ENCODE data around the gene HHATL. TPM values are rescaled to one million over a fixed set of nuclear protein-coding genes. Genes with fewer than 3 reads are reported as not detected.

HHATL gene
- total RNA-seq, 2 donors from 2014 or later, result 1.9 to 5.5 TPM

- H3K27ac ChIP-seq, result no peak overlapping the region
- no peaks in the 10 kb centered on the region for H3K36me3 ChIP-seq
- no peak for DNase-seq (ENCODE audit: low spot score)
These were observed 32.5 kb downstream of the HHATL start for GRCh38 chr3:42670051-42670576.

DNA sequence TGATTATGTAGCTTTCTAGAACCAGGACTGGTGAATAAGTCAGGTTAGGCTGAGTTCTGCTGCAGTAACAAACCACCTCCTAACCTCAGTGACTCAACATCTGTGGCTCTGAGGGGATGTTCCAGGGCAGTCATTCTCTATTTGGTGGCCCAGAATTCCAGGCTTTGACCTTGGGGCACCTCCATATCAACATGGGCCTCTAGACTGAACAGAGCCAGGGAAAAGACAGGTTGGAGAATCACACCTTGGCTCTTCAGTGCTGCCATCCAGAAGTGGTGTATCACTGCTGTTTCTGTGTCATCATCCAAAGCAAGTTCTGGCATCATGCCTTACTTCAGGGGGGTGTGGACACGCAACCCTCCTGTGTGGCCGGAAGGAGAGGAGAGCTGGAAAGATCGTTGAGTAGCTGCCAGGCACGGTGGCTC, 33.8 kb downstream of the HHATL start:
- no peaks in the 10 kb centered on the region for H3K4me1 ChIP-seq (replicated peaks)
- intact Hi-C loops (cut with DNase I), result no loop called here

More at GRCh38 chr3:42670051-42670576, 32.5 kb downstream of the HHATL start:
- Histone ChIP-seq H3K4me3 (no peak overlapping the region), H3K4me1 (replicated peaks) (no peaks in the 10 kb centered on the region), H3K9me3 (no peaks in the 10 kb centered on the region), H3K27me3 (replicated peaks; ENCODE audit: insufficient read depth) (no peaks in the 10 kb centered on the region)
- intact Hi-C loops (cut with DNase I), result no loop called here
- WGBS, result 64% methylated on average over 7 of the region's 7 CpGs
- TF ChIP-seq POLR2A (IDR thresholded peaks at IDR 0.05) (no peak), POLR2AphosphoS5 (IDR thresholded peaks at IDR 0.05) (no peak), CTCF (IDR thresholded peaks at IDR 0.05) (no peak)

DNA sequence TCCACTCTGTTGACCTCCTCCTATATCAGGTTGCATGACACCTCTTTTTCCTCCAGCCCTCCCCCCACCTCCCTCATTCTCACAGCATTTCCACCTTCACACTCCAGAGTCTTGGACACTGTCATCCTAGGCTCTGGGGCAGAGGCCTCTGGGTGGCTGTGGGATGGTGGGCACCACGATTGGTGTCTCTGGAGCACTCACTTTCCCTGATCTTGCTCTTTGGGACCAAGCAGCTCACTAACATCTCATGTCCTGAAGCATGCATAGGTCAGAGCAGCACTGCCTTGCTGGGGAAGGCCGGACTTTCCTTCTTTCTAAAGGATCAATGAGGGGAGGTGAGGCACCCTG, 34.2 kb downstream of the HHATL start:
- no peaks in the 10 kb centered on the region for H3K36me3 ChIP-seq
- 97% methylated on average over 2 of the region's 2 CpGs for WGBS

More for the DNA sequence above, 33.8 kb downstream of the HHATL start:
- no peak overlapping the region for H3K27ac ChIP-seq
- no peaks in the 10 kb centered on the region for H3K27me3 ChIP-seq (replicated peaks; ENCODE audit: insufficient read depth)
- no peak for TF ChIP-seq CTCF (IDR thresholded peaks at IDR 0.05)
- TF ChIP-seq POLR2AphosphoS5 (IDR thresholded peaks at IDR 0.05), result no peak
- no peak for TF ChIP-seq POLR2A (IDR thresholded peaks at IDR 0.05)
- DNase-seq (ENCODE audit: low spot score), result no peak
- no peak overlapping the region for H3K4me3 ChIP-seq
- H3K36me3 ChIP-seq, result no peaks in the 10 kb centered on the region
- WGBS, result 77% methylated on average over 4 of the region's 4 CpGs
- H3K9me3 ChIP-seq, result no peaks in the 10 kb centered on the region

GRCh38 chr3:42667523-42668412, 34.8 kb downstream of the HHATL start:
- no peaks in the 10 kb centered on the region for H3K4me1 ChIP-seq (replicated peaks)
- H3K36me3 ChIP-seq, result no peaks in the 10 kb centered on the region
- TF ChIP-seq POLR2A (IDR thresholded peaks at IDR 0.05) (no peak), POLR2AphosphoS5 (IDR thresholded peaks at IDR 0.05) (no peak), CTCF (IDR thresholded peaks at IDR 0.05) (no peak)
- intact Hi-C loops (cut with DNase I), result no loop called here
- DNase-seq (ENCODE audit: low spot score), result no peak
- WGBS, result 42% methylated on average over 8 of the region's 8 CpGs
- no peak overlapping the region for H3K27ac ChIP-seq
- no peaks in the 10 kb centered on the region for H3K27me3 ChIP-seq (replicated peaks; ENCODE audit: insufficient read depth)
- H3K9me3 ChIP-seq, result no peaks in the 10 kb centered on the region
- H3K4me3 ChIP-seq, result no peak overlapping the region

More for the DNA sequence above, 34.2 kb downstream of the HHATL start:
- TF ChIP-seq POLR2AphosphoS5 (IDR thresholded peaks at IDR 0.05), result no peak
- TF ChIP-seq CTCF (IDR thresholded peaks at IDR 0.05), result no peak
- no peak for TF ChIP-seq POLR2A (IDR thresholded peaks at IDR 0.05)
- Histone ChIP-seq H3K9me3 (no peaks in the 10 kb centered on the region), H3K27me3 (replicated peaks; ENCODE audit: insufficient read depth) (no peaks in the 10 kb centered on the region), H3K4me3 (no peak overlapping the region), H3K27ac (no peak overlapping the region), H3K4me1 (replicated peaks) (no peaks in the 10 kb centered on the region)
- intact Hi-C loops (cut with DNase I), result no loop called here
- DNase-seq (ENCODE audit: low spot score), result no peak
